ENCODE data around the gene CISH.
A peak's percentile ranks its signal among the peaks of the same experiment; 100 is the strongest.

DNA sequence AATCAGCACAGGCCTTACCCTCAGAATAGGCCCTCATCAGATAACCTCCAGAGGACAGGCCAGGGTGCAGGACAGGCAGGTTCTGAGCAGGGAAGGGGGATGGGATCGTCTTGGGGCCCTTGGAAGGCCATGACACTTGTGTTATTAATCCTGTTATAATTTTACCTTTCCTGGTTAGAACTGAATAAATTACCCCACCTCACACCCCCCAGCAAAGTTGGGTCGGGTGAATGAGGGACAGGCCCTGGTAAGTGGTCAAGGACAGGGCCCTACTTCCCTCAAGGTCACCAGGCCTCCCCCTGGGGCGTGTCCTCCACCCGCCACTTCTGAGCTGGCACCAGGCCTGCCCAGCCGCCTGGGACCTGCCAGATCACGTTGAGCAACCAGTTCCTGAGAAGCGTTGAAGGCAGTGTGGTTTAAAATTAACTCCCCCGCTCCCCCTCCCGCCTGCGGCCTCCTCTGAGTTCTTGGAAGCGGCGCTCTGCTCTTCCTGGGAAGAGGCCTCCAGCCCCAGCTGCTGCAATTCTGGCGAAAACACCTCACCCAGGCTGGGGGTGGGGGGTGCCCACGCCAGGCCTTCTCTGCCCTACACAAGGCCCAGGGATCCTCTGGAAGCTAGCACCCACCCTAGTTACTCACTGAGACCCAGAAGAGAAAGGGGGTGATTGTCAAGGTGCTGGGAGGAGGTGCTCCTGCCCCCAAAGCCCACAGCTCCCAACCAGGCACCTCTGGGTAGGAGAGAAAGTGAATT, 10.6 kb downstream of the CISH start:
- TF ChIP-seq, protein P1, sequence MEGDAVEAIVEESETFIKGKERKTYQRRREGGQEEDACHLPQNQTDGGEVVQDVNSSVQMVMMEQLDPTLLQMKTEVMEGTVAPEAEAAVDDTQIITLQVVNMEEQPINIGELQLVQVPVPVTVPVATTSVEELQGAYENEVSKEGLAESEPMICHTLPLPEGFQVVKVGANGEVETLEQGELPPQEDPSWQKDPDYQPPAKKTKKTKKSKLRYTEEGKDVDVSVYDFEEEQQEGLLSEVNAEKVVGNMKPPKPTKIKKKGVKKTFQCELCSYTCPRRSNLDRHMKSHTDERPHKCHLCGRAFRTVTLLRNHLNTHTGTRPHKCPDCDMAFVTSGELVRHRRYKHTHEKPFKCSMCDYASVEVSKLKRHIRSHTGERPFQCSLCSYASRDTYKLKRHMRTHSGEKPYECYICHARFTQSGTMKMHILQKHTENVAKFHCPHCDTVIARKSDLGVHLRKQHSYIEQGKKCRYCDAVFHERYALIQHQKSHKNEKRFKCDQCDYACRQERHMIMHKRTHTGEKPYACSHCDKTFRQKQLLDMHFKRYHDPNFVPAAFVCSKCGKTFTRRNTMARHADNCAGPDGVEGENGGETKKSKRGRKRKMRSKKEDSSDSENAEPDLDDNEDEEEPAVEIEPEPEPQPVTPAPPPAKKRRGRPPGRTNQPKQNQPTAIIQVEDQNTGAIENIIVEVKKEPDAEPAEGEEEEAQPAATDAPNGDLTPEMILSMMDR (IDR thresholded peaks at IDR 0.05; ENCODE audit: low read depth, low read length): no peak
- TF ChIP-seq POLR2A (IDR thresholded peaks at IDR 0.05; ENCODE audit: extremely low read depth, insufficient read length) (no peak), MYC (IDR thresholded peaks at IDR 0.05; ENCODE audit: low read depth, low read length) (peak; percentile 71)
- TF ChIP-seq, protein P2, sequence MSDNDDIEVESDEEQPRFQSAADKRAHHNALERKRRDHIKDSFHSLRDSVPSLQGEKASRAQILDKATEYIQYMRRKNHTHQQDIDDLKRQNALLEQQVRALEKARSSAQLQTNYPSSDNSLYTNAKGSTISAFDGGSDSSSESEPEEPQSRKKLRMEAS (IDR thresholded peaks at IDR 0.05; ENCODE audit: low read depth, low read length): peak; percentile 3; the same call in 1 of the 2 replicates

Measured in NB4 (cell line).